A549 (cell line): ENCODE measurements around the gene MYO10.

ENCODE experiments used
- CBX2 ChIP-seq: fragments of 200-600 bp; sonication (generic); IDR thresholded peaks from 2 replicates; pipeline ENCODE4 v1.6.1; 2016; ENCODE audit warnings: low read depth, mild to moderate bottlenecking, borderline replicate concordance
- CHD4 ChIP-seq: fragments of 200-600 bp; sonication (generic); IDR thresholded peaks from 2 replicates; pipeline ENCODE4 v1.6.1; 2016; ENCODE audit warnings: antibody characterized with exemption, mild to moderate bottlenecking, borderline replicate concordance
- CTCF ChIP-seq: fragments of >200 bp; sonication (Bioruptor Twin); formaldehyde crosslinking; IDR thresholded peaks from 3 replicates; pipeline ENCODE4 v1.5.1; 2016
- KDM1A ChIP-seq: fragments of 200-600 bp; sonication (generic); IDR thresholded peaks from 2 replicates; pipeline ENCODE4 v1.6.1; 2016; ENCODE audit warnings: low read depth, mild to moderate bottlenecking
- TF ChIP-seq, protein P1 (sequence below): fragments of 250-450 bp; sonication (Bioruptor Pico); IDR thresholded peaks from 2 replicates; pipeline ENCODE4 v1.5.0; 2021; ENCODE audit warnings: mild to moderate bottlenecking, moderate library complexity, borderline replicate concordance

- TF ChIP-seq, protein P1, sequence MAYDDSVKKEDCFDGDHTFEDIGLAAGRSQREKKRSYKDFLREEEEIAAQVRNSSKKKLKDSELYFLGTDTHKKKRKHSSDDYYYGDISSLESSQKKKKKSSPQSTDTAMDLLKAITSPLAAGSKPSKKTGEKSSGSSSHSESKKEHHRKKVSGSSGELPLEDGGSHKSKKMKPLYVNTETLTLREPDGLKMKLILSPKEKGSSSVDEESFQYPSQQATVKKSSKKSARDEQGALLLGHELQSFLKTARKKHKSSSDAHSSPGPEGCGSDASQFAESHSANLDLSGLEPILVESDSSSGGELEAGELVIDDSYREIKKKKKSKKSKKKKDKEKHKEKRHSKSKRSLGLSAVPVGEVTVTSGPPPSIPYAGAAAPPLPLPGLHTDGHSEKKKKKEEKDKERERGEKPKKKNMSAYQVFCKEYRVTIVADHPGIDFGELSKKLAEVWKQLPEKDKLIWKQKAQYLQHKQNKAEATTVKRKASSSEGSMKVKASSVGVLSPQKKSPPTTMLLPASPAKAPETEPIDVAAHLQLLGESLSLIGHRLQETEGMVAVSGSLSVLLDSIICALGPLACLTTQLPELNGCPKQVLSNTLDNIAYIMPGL (CRISPR knock-in tag): no peak
- TF ChIP-seq CHD4: no peak
- TF ChIP-seq KDM1A: no peak
- no peak for TF ChIP-seq CBX2
- no peak for TF ChIP-seq CTCF
Observed at GRCh38 chr5:16815432-16815831, 120.7 kb downstream of the MYO10 start.
